Activated T-cell treated with anti-CD3 and anti-CD28 coated beads for 1 hour (primary cell): Measurements from ENCODE around the gene MICU1.
"Not testable (repeated sequence)": the region's sequence is repeated elsewhere in the genome, so short reads cannot be mapped to it uniquely, and the experiment has no call there.

Experiments
- DNase-seq: peaks from one replicate; pipeline ENCODE4 v3.0.0-alpha.2; 2020; ENCODE audit warnings: low read depth

MICU1 gene

GRCh38 chr10:72326665-72327603 lies 298.9 kb downstream of the MICU1 start:
- DNase-seq, result not testable (repeated sequence)

- not testable (repeated sequence) for DNase-seq
These were observed 300.4 kb downstream of the MICU1 start for GRCh38 chr10:72325243-72326175.

- DNase-seq, result no peak
These were observed 302.1 kb downstream of the MICU1 start for GRCh38 chr10:72323771-72324191.

GRCh38 chr10:72323108-72323749 lies 302.6 kb downstream of the MICU1 start:
- no peak for DNase-seq

- peak; percentile 55 for DNase-seq
These were observed 303.4 kb downstream of the MICU1 start for GRCh38 chr10:72322280-72323058.

- DNase-seq, result no peak
These were observed 303.9 kb downstream of the MICU1 start for GRCh38 chr10:72322030-72322279.

- DNase-seq, result no peak
These were observed 304.4 kb downstream of the MICU1 start for GRCh38 chr10:72321248-72322029.

GRCh38 chr10:72320676-72321247 lies 305.1 kb downstream of the MICU1 start:
- no peak for DNase-seq

GRCh38 chr10:72319416-72320254 lies 306.2 kb downstream of the MICU1 start:
- DNase-seq, result peak; percentile 82

GRCh38 chr10:72318418-72319262 lies 307.2 kb downstream of the MICU1 start:
- DNase-seq, result no peak
